IMR-90 (cell line): ENCODE data around the gene DGKB.

Experiments used
- BHLHE40 ChIP-seq: fragments of 150-350 bp; IDR thresholded peaks from 2 replicates; pipeline ENCODE4 v1.6.1; 2016; ENCODE audit warnings: mild to moderate bottlenecking, low read depth, low read length
- CEBPB ChIP-seq: IDR thresholded peaks from 2 replicates; pipeline ENCODE4 v1.6.1; 2012; ENCODE audit warnings: low read depth, low read length, improper control_type of control experiment
- ELK1 ChIP-seq: fragments of 150-350 bp; IDR thresholded peaks from 2 replicates; pipeline ENCODE4 v1.6.1; 2016; ENCODE audit warnings: low read depth, mild to moderate bottlenecking, low read length, moderate library complexity, borderline replicate concordance
- FOS ChIP-seq: fragments of 150-350 bp; IDR thresholded peaks from 2 replicates; pipeline ENCODE4 v1.6.1; 2016; ENCODE audit warnings: low read depth, low read length
- MAZ ChIP-seq: IDR thresholded peaks from 2 replicates; pipeline ENCODE4 v1.6.1; 2012; ENCODE audit warnings: low read depth, mild to moderate bottlenecking, low read length, improper control_type of control experiment, moderate library complexity, borderline replicate concordance
- POLR2A ChIP-seq: IDR thresholded peaks from 2 replicates; pipeline ENCODE4 v1.6.1; 2012; ENCODE audit warnings: mild to moderate bottlenecking, low read depth, low read length
- RAD21 ChIP-seq: IDR thresholded peaks from 2 replicates; pipeline ENCODE4 v1.6.1; 2012; ENCODE audit warnings: low read length, improper control_type of control experiment
- RFX5 ChIP-seq: IDR thresholded peaks from 2 replicates; pipeline ENCODE4 v1.8.0; 2012; ENCODE audit warnings: low read depth, mild to moderate bottlenecking, low read length, moderate library complexity
- TF ChIP-seq, protein P1 (sequence below): conservative IDR thresholded peaks from 2 replicates; pipeline ENCODE4 v1.5.1; 2012; ENCODE audit warnings: mild to moderate bottlenecking, low read depth, low read length, improper control_type of control experiment

GRCh38 chr7:14339861-14340260 lies 562.7 kb downstream of the DGKB start:
- TF ChIP-seq, protein P1, sequence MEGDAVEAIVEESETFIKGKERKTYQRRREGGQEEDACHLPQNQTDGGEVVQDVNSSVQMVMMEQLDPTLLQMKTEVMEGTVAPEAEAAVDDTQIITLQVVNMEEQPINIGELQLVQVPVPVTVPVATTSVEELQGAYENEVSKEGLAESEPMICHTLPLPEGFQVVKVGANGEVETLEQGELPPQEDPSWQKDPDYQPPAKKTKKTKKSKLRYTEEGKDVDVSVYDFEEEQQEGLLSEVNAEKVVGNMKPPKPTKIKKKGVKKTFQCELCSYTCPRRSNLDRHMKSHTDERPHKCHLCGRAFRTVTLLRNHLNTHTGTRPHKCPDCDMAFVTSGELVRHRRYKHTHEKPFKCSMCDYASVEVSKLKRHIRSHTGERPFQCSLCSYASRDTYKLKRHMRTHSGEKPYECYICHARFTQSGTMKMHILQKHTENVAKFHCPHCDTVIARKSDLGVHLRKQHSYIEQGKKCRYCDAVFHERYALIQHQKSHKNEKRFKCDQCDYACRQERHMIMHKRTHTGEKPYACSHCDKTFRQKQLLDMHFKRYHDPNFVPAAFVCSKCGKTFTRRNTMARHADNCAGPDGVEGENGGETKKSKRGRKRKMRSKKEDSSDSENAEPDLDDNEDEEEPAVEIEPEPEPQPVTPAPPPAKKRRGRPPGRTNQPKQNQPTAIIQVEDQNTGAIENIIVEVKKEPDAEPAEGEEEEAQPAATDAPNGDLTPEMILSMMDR, result no peak
- TF ChIP-seq RAD21 (no peak), RFX5 (no peak), ELK1 (no peak), BHLHE40 (no peak), CEBPB (no peak), POLR2A (no peak), FOS (no peak), MAZ (no peak)
